ENCODE results near the gene LAPTM5. TPM values are rescaled to one million over a fixed set of nuclear protein-coding genes. Genes with fewer than 3 reads are reported as not detected.

Gene LAPTM5
- total and polyA plus RNA-seq, 4 donors: 18.0 to 46.2 (median 28.1) TPM

DNA sequence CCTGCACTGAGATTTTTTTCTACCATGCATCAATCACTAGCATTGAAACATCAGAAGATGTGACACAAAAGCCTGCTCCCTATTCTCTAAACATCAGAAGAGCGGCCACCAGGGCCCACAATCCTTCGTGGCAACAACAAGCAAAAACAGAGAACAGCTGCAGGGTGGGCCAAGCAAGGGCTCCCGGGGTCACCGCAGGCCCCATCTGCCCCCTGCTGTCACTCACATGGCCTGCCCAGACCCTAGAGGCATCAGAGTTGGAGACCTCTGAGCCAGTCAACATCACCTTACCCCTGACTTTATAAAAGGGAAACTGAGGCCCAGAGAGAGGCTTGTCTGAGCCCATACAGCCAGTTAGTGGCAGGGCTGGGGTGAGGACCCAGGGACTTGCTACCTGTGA, 1.8 kb downstream of the LAPTM5 start:
- H3K27ac ChIP-seq (ENCODE audit: low read depth in 1 of 2, low read length in 2 of 2): peak overlapping the region; percentile 52 to 73
- WGBS: 88% methylated on average over 4 of the region's 4 CpGs
- no peak overlapping the region for H3K9ac ChIP-seq (ENCODE audit: low read depth in 1 of 2, low read length in 2 of 2)

More for the DNA sequence above, 1.8 kb downstream of the LAPTM5 start:
- no peaks in the 10 kb centered on the region for H3K36me3 ChIP-seq (ENCODE audit: control insufficient read depth in 4 of 4, insufficient read depth in 3 of 4, low read depth in 1 of 4, low read length in 3 of 4)
- H3K4me3 ChIP-seq (ENCODE audit: low read depth in 1 of 3, low read length in 3 of 3): peak overlapping the region; percentile 5 to 45 (median 24)
- DNase-seq (ENCODE audit: low spot score): no peak
- H3K27me3 ChIP-seq (ENCODE audit: control insufficient read depth in 4 of 4, insufficient read depth in 4 of 4, low read length in 3 of 4): no peaks in the 10 kb centered on the region
- TF ChIP-seq CTCF (IDR thresholded peaks at IDR 0.05; ENCODE audit: low read depth, low read length, missing input control) (no peak), GABPA (IDR thresholded peaks at IDR 0.05 in 1 of 2, conservative IDR thresholded peaks at IDR 0.05 in 1 of 2) (no peak), RXRA (IDR thresholded peaks at IDR 0.05) (no peak), MAX (IDR thresholded peaks at IDR 0.05) (no peak), JUND (IDR thresholded peaks at IDR 0.05) (no peak), TAF1 (conservative IDR thresholded peaks at IDR 0.05) (no peak), FOXA1 (IDR thresholded peaks at IDR 0.05) (no peak), NR2F2 (IDR thresholded peaks at IDR 0.05) (no peak), ATF3 (IDR thresholded peaks at IDR 0.05) (no peak), EGR1 (IDR thresholded peaks at IDR 0.05; ENCODE audit: low read depth in 2 of 2) (no peak)
- TF ChIP-seq, protein P1, sequence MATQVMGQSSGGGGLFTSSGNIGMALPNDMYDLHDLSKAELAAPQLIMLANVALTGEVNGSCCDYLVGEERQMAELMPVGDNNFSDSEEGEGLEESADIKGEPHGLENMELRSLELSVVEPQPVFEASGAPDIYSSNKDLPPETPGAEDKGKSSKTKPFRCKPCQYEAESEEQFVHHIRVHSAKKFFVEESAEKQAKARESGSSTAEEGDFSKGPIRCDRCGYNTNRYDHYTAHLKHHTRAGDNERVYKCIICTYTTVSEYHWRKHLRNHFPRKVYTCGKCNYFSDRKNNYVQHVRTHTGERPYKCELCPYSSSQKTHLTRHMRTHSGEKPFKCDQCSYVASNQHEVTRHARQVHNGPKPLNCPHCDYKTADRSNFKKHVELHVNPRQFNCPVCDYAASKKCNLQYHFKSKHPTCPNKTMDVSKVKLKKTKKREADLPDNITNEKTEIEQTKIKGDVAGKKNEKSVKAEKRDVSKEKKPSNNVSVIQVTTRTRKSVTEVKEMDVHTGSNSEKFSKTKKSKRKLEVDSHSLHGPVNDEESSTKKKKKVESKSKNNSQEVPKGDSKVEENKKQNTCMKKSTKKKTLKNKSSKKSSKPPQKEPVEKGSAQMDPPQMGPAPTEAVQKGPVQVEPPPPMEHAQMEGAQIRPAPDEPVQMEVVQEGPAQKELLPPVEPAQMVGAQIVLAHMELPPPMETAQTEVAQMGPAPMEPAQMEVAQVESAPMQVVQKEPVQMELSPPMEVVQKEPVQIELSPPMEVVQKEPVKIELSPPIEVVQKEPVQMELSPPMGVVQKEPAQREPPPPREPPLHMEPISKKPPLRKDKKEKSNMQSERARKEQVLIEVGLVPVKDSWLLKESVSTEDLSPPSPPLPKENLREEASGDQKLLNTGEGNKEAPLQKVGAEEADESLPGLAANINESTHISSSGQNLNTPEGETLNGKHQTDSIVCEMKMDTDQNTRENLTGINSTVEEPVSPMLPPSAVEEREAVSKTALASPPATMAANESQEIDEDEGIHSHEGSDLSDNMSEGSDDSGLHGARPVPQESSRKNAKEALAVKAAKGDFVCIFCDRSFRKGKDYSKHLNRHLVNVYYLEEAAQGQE (IDR thresholded peaks at IDR 0.05): no peak
- TF ChIP-seq, protein P2, sequence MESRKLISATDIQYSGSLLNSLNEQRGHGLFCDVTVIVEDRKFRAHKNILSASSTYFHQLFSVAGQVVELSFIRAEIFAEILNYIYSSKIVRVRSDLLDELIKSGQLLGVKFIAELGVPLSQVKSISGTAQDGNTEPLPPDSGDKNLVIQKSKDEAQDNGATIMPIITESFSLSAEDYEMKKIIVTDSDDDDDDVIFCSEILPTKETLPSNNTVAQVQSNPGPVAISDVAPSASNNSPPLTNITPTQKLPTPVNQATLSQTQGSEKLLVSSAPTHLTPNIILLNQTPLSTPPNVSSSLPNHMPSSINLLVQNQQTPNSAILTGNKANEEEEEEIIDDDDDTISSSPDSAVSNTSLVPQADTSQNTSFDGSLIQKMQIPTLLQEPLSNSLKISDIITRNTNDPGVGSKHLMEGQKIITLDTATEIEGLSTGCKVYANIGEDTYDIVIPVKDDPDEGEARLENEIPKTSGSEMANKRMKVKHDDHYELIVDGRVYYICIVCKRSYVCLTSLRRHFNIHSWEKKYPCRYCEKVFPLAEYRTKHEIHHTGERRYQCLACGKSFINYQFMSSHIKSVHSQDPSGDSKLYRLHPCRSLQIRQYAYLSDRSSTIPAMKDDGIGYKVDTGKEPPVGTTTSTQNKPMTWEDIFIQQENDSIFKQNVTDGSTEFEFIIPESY (IDR thresholded peaks at IDR 0.05): no peak
- no peaks in the 10 kb centered on the region for H3K9me3 ChIP-seq (ENCODE audit: control insufficient read depth in 4 of 4, low read length in 3 of 4)
- peaks cover 0 to 7% (median 0%) of the 10 kb centered on the region in 4 donors for H3K4me1 ChIP-seq (ENCODE audit: control insufficient read depth in 4 of 4, insufficient read depth in 4 of 4, low read length in 3 of 4)
